HepG2 (cell line): ENCODE results near the gene PAM16. TPM values are rescaled to one million over a fixed set of nuclear protein-coding genes. Genes with fewer than 3 reads are reported as not detected.

Experiments
- ATAC-seq: fragments of 200-7000 bp; cut with Tn5 transposase; 3 replicates; pipeline ENCODE4 v1.9.1; 2020; ENCODE audit warnings: mild to moderate bottlenecking, moderate library complexity
- BruUV-seq: library from RNA; stranded (reverse); fragments of 400-500 nt; replicated peaks from 2 replicates; lab custom pipeline; 2021; lab: Mats Ljungman, UMichigan
- CTCF ChIA-PET: fragments of 300-600 bp; formaldehyde crosslinking; extraction: SDS; loops from one replicate; lab custom pipeline; 2021; ENCODE audit warnings: low total read pairs, inconsistent platforms, low intra/inter-chr PET ratio; lab: Yijun Ruan, JAX
- POLR2A ChIA-PET: fragments of 350-600 bp; sonication (Branson Sonifier 250); formaldehyde crosslinking; loops from one replicate; lab custom pipeline; 2020; ENCODE audit warnings: antibody characterized with exemption, inconsistent platforms; lab: Yijun Ruan, JAX
- DNase-seq: peaks from one replicate; pipeline ENCODE4 v3.0.0-alpha.2; 2015; ENCODE audit warnings: low spot score
- FAIRE-seq: peaks from 3 replicates; lab custom pipeline; 2011; peaks lifted over from hg19 to GRCh38; lab: Jason Lieb, UNC
- H2AFZ ChIP-seq: one replicate; pipeline ENCODE4 v1.6.1; 2011; ENCODE audit warnings: low read length, inconsistent platforms
- H3K27ac ChIP-seq: fragments of 300-600 bp; 3 replicates; pipeline ENCODE4 v1.8.0; 2011; ENCODE audit warnings: mixed run types, mild to moderate bottlenecking, mixed read lengths, low read length, inconsistent platforms; ENCODE audit not compliant: insufficient read depth; ENCODE audit errors: extremely low read length
- H3K27me3 ChIP-seq, 2 experiments: fragments of 200-600 bp in 1 of 2; 2 replicates in 1 of 2; 3 replicates in 1 of 2; pipeline versions ENCODE4 v1.6.0 to v1.8.0; 2011; ENCODE audit warnings: low read length in 2 of 2, mild to moderate bottlenecking in 2 of 2, moderate library complexity in 2 of 2, inconsistent platforms in 1 of 2; ENCODE audit not compliant: insufficient read depth in 2 of 2, control insufficient read depth in 1 of 2
- H3K36me3 ChIP-seq, 2 experiments: fragments of 200-600 bp in 1 of 2; replicated peaks in 1 of 2; 2 replicates in 1 of 2; 3 replicates in 1 of 2; pipeline versions ENCODE4 v1.5.1 to v1.8.0; 2011; ENCODE audit warnings: low read length in 2 of 2, inconsistent platforms in 1 of 2; ENCODE audit not compliant: insufficient read depth in 2 of 2, control insufficient read depth in 1 of 2
- H3K4me1 ChIP-seq: 2 replicates; pipeline ENCODE4 v1.5.1; 2012; ENCODE audit warnings: low read length, inconsistent platforms; ENCODE audit not compliant: insufficient read depth
- H3K4me2 ChIP-seq: 2 replicates; pipeline ENCODE4 v1.6.0; 2011; ENCODE audit warnings: low read depth, low read length, inconsistent platforms
- H3K4me3 ChIP-seq, 3 experiments: fragments of 200-600 bp in 1 of 3; sonication (generic), shearing (Covaris generic) in 1 of 3; replicated peaks in 1 of 3; 2 replicates each; pipeline ENCODE4 v1.5.1; 2011 to 2016; ENCODE audit warnings: low read length in 3 of 3, inconsistent platforms in 2 of 3, low read depth in 2 of 3, mild to moderate bottlenecking in 2 of 3, control low read depth in 1 of 3, mixed read lengths in 1 of 3; ENCODE audit not compliant: insufficient read depth in 1 of 3
- H3K79me2 ChIP-seq: one replicate; pipeline ENCODE4 v1.6.1; 2011; ENCODE audit warnings: low read length, inconsistent platforms; ENCODE audit not compliant: insufficient read depth
- H3K9ac ChIP-seq: 2 replicates; pipeline ENCODE4 v1.6.0; 2011; ENCODE audit warnings: mild to moderate bottlenecking, low read depth, low read length, inconsistent platforms; ENCODE audit not compliant: insufficient read depth
- H3K9me3 ChIP-seq: 2 replicates; pipeline ENCODE4 v1.5.1; 2012; ENCODE audit warnings: mild to moderate bottlenecking, low read length
- H4K20me1 ChIP-seq: 2 replicates; pipeline ENCODE4 v1.6.0; 2011; ENCODE audit warnings: inconsistent platforms, mild to moderate bottlenecking, low read length, moderate library complexity; ENCODE audit not compliant: insufficient read depth
- HDAC6 ChIP-seq: fragments of 200-600 bp; sonication (generic); IDR thresholded peaks from 2 replicates; pipeline ENCODE4 v1.7.0; 2017; ENCODE audit warnings: mild to moderate bottlenecking, antibody characterized with exemption, low read length, low read depth
- HNF1B ChIP-seq: sonication (generic); formaldehyde crosslinking; IDR thresholded peaks from 2 replicates; pipeline ENCODE4 v1.5.1; 2020; ENCODE audit warnings: mild to moderate bottlenecking, moderate library complexity, missing genetic modification reagents
- KAT2B ChIP-seq: fragments of 150-350 bp; IDR thresholded peaks from 2 replicates; pipeline ENCODE4 v1.6.1; 2014; ENCODE audit warnings: low read depth, low read length, borderline replicate concordance
- KDM6A ChIP-seq: IDR thresholded peaks from 2 replicates; pipeline ENCODE4 v1.6.1; 2016; ENCODE audit warnings: low read depth
- LBX2 ChIP-seq: sonication (generic); formaldehyde crosslinking; IDR thresholded peaks from 2 replicates; pipeline ENCODE4 v1.5.0; 2020; ENCODE audit warnings: missing genetic modification reagents, mild to moderate bottlenecking, borderline replicate concordance
- NFIC ChIP-seq: IDR thresholded peaks from 2 replicates; pipeline ENCODE4 v1.6.1; 2012; ENCODE audit warnings: mild to moderate bottlenecking, low read length, inconsistent platforms
- ZFP41 ChIP-seq: sonication (generic); formaldehyde crosslinking; IDR thresholded peaks from 2 replicates; pipeline ENCODE4 v1.4.0; 2020; ENCODE audit warnings: mild to moderate bottlenecking, missing genetic modification reagents, borderline replicate concordance
- ZGPAT ChIP-seq: IDR thresholded peaks from 2 replicates; pipeline ENCODE4 v1.6.1; 2016; ENCODE audit warnings: mild to moderate bottlenecking
- ZNF615 ChIP-seq: sonication (generic); formaldehyde crosslinking; IDR thresholded peaks from 2 replicates; pipeline ENCODE4 v1.5.0; 2020; ENCODE audit warnings: mild to moderate bottlenecking, missing genetic modification reagents, borderline replicate concordance
- ZNF749 ChIP-seq: sonication (generic); formaldehyde crosslinking; IDR thresholded peaks from 2 replicates; pipeline ENCODE4 v1.8.0; 2022; ENCODE audit warnings: mild to moderate bottlenecking, missing genetic modification reagents, moderate library complexity, borderline replicate concordance
- WGBS: methylation state at CpG from one replicate; pipeline ENCODE4 v1.1.6; 2017; ENCODE audit warnings: low lambda C conversion rate; 5-methylcytosine and 5-hydroxymethylcytosine counted together
- in situ Hi-C: cut with HindIII; loops from 2 replicates; pipeline ENCODE4 v1.10.0; 2017; ENCODE audit warnings: low pct_unique_long_range_greater_than_20kb; ENCODE audit not compliant: extremely low pct_ligation_motif_present
- intact Hi-C: fragments of 100-400 bp; cut with micrococcal nuclease; formaldehyde crosslinking; loops from one replicate; pipeline ENCODE4 v1.10.0; 2022; ENCODE audit not compliant: unreplicated experiment
- polyA plus RNA-seq, 8 experiments: library from polyadenylated mRNA; depleted of rRNA in 3 of 8; stranded (reverse) in 7 of 8; unstranded in 1 of 8; fragments of >200 nt; fragmentation: Illumina TruSeq in 4 of 8; extraction: Trizol in 4 of 8; gene quantifications; 2 replicates each; pipeline versions ENCODE4 v1.2.1 to v1.2.3, GENCODE V29; 2011 to 2016; ENCODE audit warnings: low read depth in 4 of 8, missing spikeins in 1 of 8, mixed read lengths in 1 of 8; ENCODE audit not compliant: insufficient read depth in 1 of 8
- total RNA-seq, 5 experiments: library from RNA; depleted of rRNA; stranded (reverse); fragments of >200 nt; fragmentation: Illumina TruSeq; extraction: Trizol; gene quantifications; 2 replicates each; pipeline ENCODE4 v1.2.3, GENCODE V29; 2016; ENCODE audit warnings: low read depth in 1 of 5

PAM16 gene
- total and polyA plus RNA-seq, 2 of the 13 experiments (the other 11 are each of a cell fraction or from before 2014, with no cell fraction given) = 51.5 to 51.8 TPM

GRCh38 chr16:4366016-4366415 is 14.9 kb upstream of the PAM16 start:
- 92% methylated on average over 9 of the region's 13 CpGs for WGBS
- no peak overlapping the region for H2AFZ ChIP-seq
- H3K36me3 ChIP-seq = peaks cover 0 to 1% of the 10 kb centered on the region in 2 experiments; a peak in 1 of 5 replicates
- no peaks in the 10 kb centered on the region for H3K27me3 ChIP-seq
- H3K9me3 ChIP-seq = no peaks in the 10 kb centered on the region
- in situ Hi-C loops = no loop called here
- intact Hi-C loops = no loop called here
- CTCF ChIA-PET = no interaction called here
- H3K27ac ChIP-seq = peak overlapping the region; percentile 62
- no peak for DNase-seq
- no peak for TF ChIP-seq KDM6A (CRISPR knock-in tag)
- TF ChIP-seq HNF1B (CRISPR knock-in tag) = no peak
- TF ChIP-seq NFIC = no peak
- TF ChIP-seq ZNF615 (CRISPR knock-in tag) = no peak
- no peak for TF ChIP-seq ZGPAT
- no peak for TF ChIP-seq LBX2 (CRISPR knock-in tag)
- no peak for TF ChIP-seq HDAC6
- TF ChIP-seq ZNF749 (CRISPR knock-in tag) = no peak
- TF ChIP-seq KAT2B = no peak
- TF ChIP-seq ZFP41 = no peak
- no peak overlapping the region for H3K4me2 ChIP-seq
- H3K4me3 ChIP-seq = no peak overlapping the region
- H4K20me1 ChIP-seq = no peaks in the 10 kb centered on the region
- POLR2A ChIA-PET = interaction anchor here (0.6 kb wide), 1 partner anchor 51 kb away, joined by 3 read pairs; no protein-coding TSS in a partner anchor
- H3K9ac ChIP-seq = no peak overlapping the region
- peaks cover 49% of the 10 kb centered on the region for H3K4me1 ChIP-seq
- BruUV-seq = no TSS peak
- H3K79me2 ChIP-seq = no peaks in the 10 kb centered on the region
- ATAC-seq = no peak
- no peak for FAIRE-seq
